Measurements from ENCODE around the gene TTI1. TPM values are rescaled to one million over a fixed set of nuclear protein-coding genes. Genes with fewer than 3 reads are reported as not detected.

Gene TTI1
- total and polyA plus RNA-seq, 2 experiments from 2014 or later, result 17.8 to 56.4 TPM

- TF ChIP-seq ZNF462 (CRISPR knock-in tag; IDR thresholded peaks at IDR 0.05) (no peak), JUNB (IDR thresholded peaks at IDR 0.05; ENCODE audit: unreplicated experiment) (no peak)
These were observed 77.1 kb downstream of the TTI1 start (continued) for GRCh38 chr20:37956107-37956585.

- no peaks in the 10 kb centered on the region for H3K36me3 Mint-ChIP-seq (ENCODE audit: low read depth)
- no peak for DNase-seq (ENCODE audit: low spot score)
- no peaks in the 10 kb centered on the region for H4K20me1 ChIP-seq (replicated peaks; ENCODE audit: insufficient read depth)
- ATAC-seq, result no peak
- no peak overlapping the region for H3K4me3 ChIP-seq
- H2AFZ ChIP-seq, result no peak overlapping the region
- H3K27ac ChIP-seq (ENCODE audit: low read depth), result no peak overlapping the region
- H3K4me3 Mint-ChIP-seq, result no peak overlapping the region
- H3K9me2 ChIP-seq (ENCODE audit: insufficient read depth), result no peaks in the 10 kb centered on the region
- no peak overlapping the region for H3K4me2 ChIP-seq
- H3K27ac Mint-ChIP-seq, result no peak overlapping the region
- no peaks in the 10 kb centered on the region for H3K36me3 ChIP-seq (ENCODE audit: insufficient read depth)
- H3K79me2 ChIP-seq (replicated peaks; ENCODE audit: insufficient read depth), result no peaks in the 10 kb centered on the region
- no peaks in the 10 kb centered on the region; the same call in 2 of the 3 replicates for H3K9me3 Mint-ChIP-seq
- H3K27me3 ChIP-seq (ENCODE audit: insufficient read depth), result no peaks in the 10 kb centered on the region
- no peaks in the 10 kb centered on the region for H3K27me3 Mint-ChIP-seq (ENCODE audit: insufficient read depth, low read depth, poor library complexity)
- H3K4me1 Mint-ChIP-seq, result peaks cover 9% of the 10 kb centered on the region
- no peaks in the 10 kb centered on the region for H3F3A ChIP-seq (replicated peaks; ENCODE audit: low read depth)
- H3K4me1 ChIP-seq (ENCODE audit: insufficient read depth), result no peaks in the 10 kb centered on the region
- TF ChIP-seq NANOG (IDR thresholded peaks at IDR 0.05; ENCODE audit: borderline replicate concordance) (no peak), ZNF462 (CRISPR knock-in tag; IDR thresholded peaks at IDR 0.05) (no peak), EZH2 (IDR thresholded peaks at IDR 0.05; ENCODE audit: low read depth, unreplicated experiment) (no peak), ZNF331 (CRISPR knock-in tag; IDR thresholded peaks at IDR 0.05; ENCODE audit: low read depth) (no peak), ETS1 (IDR thresholded peaks at IDR 0.05) (no peak), ZNF114 (CRISPR knock-in tag; IDR thresholded peaks at IDR 0.05) (no peak), POLR2AphosphoS5 (IDR thresholded peaks at IDR 0.05; ENCODE audit: low read depth) (no peak)
These were observed 77.7 kb downstream of the TTI1 start for GRCh38 chr20:37955511-37955910.
